A549 (cell line): ENCODE results near the gene HMG20A.

ENCODE experiments used
- CTCF ChIP-seq: fragments of >200 bp; sonication (Bioruptor Twin); formaldehyde crosslinking; IDR thresholded peaks from 3 replicates; pipeline ENCODE4 v1.5.1; 2016
- KDM1A ChIP-seq: fragments of 200-600 bp; sonication (generic); IDR thresholded peaks from 2 replicates; pipeline ENCODE4 v1.6.1; 2016; ENCODE audit warnings: low read depth, mild to moderate bottlenecking

GRCh38 chr15:77507911-77508310 lies 87.2 kb downstream of the HMG20A start:
- TF ChIP-seq CTCF = no peak
- no peak for TF ChIP-seq KDM1A
